Fibroblast of lung (primary cell): Measurements from ENCODE around the gene DYRK1A. TPM values are rescaled to one million over a fixed set of nuclear protein-coding genes. Genes with fewer than 3 reads are reported as not detected.
"Not testable (repeated sequence)": the region's sequence is repeated elsewhere in the genome, so short reads cannot be mapped to it uniquely, and the experiment has no call there.

Source experiments
- DNase-seq, 2 donors: peaks; one replicate each; pipeline versions ENCODE4 v3.0.0 to v3.0.0-alpha.2; 2010; ENCODE audit warnings: low read depth in 2 of 2
- H2AFZ ChIP-seq: 2 replicates; pipeline ENCODE4 v1.5.1; 2012; ENCODE audit warnings: low read length, control low read depth, inconsistent platforms
- H3K27ac ChIP-seq: 2 replicates; pipeline ENCODE4 v1.5.1; 2011; ENCODE audit warnings: low read length, control low read depth; ENCODE audit not compliant: insufficient read depth
- H3K27me3 ChIP-seq: 2 replicates; pipeline ENCODE4 v1.5.1; 2011; ENCODE audit warnings: mild to moderate bottlenecking, low read length; ENCODE audit not compliant: control insufficient read depth, insufficient read depth
- H3K36me3 ChIP-seq: 2 replicates; pipeline ENCODE4 v1.5.1; 2011; ENCODE audit warnings: low read length; ENCODE audit not compliant: control insufficient read depth, insufficient read depth
- H3K4me1 ChIP-seq: 2 replicates; pipeline ENCODE4 v1.5.1; 2011; ENCODE audit warnings: low read length; ENCODE audit not compliant: control insufficient read depth, insufficient read depth; ENCODE audit errors: extremely low read depth
- H3K4me2 ChIP-seq: 2 replicates; pipeline ENCODE4 v1.5.1; 2011; ENCODE audit warnings: low read length, control low read depth; ENCODE audit not compliant: insufficient read depth; ENCODE audit errors: extremely low read depth
- H3K4me3 ChIP-seq, 4 experiments: fragments of 200-600 bp in 1 of 4; sonication (generic) in 1 of 4; replicated peaks in 1 of 4; 2 replicates each; pipeline ENCODE4 v1.5.1; 2011 to 2016; ENCODE audit warnings: low read length in 4 of 4, low read depth in 3 of 4, mild to moderate bottlenecking in 3 of 4, control low read depth in 2 of 4, inconsistent platforms in 1 of 4, mixed read lengths in 1 of 4; ENCODE audit not compliant: insufficient read depth in 1 of 4; ENCODE audit errors: control extremely low read depth in 1 of 4
- H3K79me2 ChIP-seq: 2 replicates; pipeline ENCODE4 v1.5.1; 2012; ENCODE audit warnings: mild to moderate bottlenecking, low read length, inconsistent platforms; ENCODE audit not compliant: control insufficient read depth, insufficient read depth
- H3K9ac ChIP-seq: 2 replicates; pipeline ENCODE4 v1.5.1; 2011; ENCODE audit warnings: mild to moderate bottlenecking, low read length, control low read depth; ENCODE audit not compliant: insufficient read depth
- H3K9me3 ChIP-seq: 2 replicates; pipeline ENCODE4 v1.5.1; 2012; ENCODE audit warnings: low read depth, low read length; ENCODE audit not compliant: control insufficient read depth, insufficient read depth
- H4K20me1 ChIP-seq: 2 replicates; pipeline ENCODE4 v1.5.1; 2011; ENCODE audit warnings: low read length; ENCODE audit not compliant: control insufficient read depth, insufficient read depth; ENCODE audit errors: extremely low read depth
- EZH2 ChIP-seq: IDR thresholded peaks from 2 replicates; pipeline ENCODE4 v1.5.1; 2012; ENCODE audit warnings: low read length, control low read depth, mild to moderate bottlenecking; ENCODE audit errors: missing control alignments
- polyA plus RNA-seq, 2 donors: library from polyadenylated mRNA; depleted of rRNA in 1 of 2; stranded (reverse) in 1 of 2; unstranded in 1 of 2; fragments of >200 nt; gene quantifications; 2 replicates each; pipeline ENCODE4 v1.2.1, GENCODE V29; 2011 to 2012; ENCODE audit warnings: missing spikeins in 1 of 2
- total RNA-seq: library from RNA; depleted of rRNA; stranded (reverse); fragments of >200 nt; gene quantifications from 2 replicates; pipeline ENCODE4 v1.2.1, GENCODE V29; 2014
- TF ChIP-seq, protein P1 (sequence below), 2 donors: IDR thresholded peaks in 1 of 2; conservative IDR thresholded peaks in 1 of 2; 1 replicate in 1 of 2; 2 replicates in 1 of 2; pipeline ENCODE4 v1.5.1; 2011 to 2012; ENCODE audit warnings: low read length in 2 of 2, control low read depth in 1 of 2, inconsistent platforms in 1 of 2, low read depth in 1 of 2, mild to moderate bottlenecking in 1 of 2

Gene DYRK1A
- total and polyA plus RNA-seq, 2 donors (not counting 1 experiment from before 2014, with no cell fraction given) = 45.9 to 64.1 TPM

DNA sequence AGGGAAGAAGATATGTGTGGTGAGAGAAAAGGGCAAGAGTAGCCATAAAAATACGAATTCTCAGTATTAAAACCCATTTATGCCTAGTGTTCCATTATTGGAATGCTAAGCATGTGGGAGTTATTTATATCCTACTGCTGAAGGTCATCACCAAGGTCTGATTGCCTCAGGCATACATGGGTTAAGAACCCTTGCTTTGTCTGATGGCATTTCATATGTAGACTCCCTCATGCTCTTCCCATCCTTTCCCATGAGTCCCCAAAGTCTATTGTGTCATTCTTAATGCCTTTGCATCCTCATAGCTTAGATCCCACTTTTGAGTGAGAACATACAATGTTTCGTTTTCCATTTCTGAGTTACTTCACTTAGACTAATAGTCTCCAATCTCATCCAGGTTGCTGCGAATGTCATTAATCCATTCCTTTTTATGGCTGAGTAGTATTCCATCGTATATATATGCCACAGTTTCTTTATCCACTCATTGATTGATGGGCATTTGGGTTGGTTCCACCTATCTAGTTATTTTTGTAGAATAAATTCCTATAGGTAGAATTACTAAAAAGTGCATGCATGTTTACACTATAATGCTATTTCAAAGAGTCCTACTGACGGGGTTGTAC lies 172.5 kb downstream of the DYRK1A start:
- no peaks in the 10 kb centered on the region for H3K36me3 ChIP-seq
- no peaks in the 10 kb centered on the region for H3K9me3 ChIP-seq
- TF ChIP-seq, protein P1, sequence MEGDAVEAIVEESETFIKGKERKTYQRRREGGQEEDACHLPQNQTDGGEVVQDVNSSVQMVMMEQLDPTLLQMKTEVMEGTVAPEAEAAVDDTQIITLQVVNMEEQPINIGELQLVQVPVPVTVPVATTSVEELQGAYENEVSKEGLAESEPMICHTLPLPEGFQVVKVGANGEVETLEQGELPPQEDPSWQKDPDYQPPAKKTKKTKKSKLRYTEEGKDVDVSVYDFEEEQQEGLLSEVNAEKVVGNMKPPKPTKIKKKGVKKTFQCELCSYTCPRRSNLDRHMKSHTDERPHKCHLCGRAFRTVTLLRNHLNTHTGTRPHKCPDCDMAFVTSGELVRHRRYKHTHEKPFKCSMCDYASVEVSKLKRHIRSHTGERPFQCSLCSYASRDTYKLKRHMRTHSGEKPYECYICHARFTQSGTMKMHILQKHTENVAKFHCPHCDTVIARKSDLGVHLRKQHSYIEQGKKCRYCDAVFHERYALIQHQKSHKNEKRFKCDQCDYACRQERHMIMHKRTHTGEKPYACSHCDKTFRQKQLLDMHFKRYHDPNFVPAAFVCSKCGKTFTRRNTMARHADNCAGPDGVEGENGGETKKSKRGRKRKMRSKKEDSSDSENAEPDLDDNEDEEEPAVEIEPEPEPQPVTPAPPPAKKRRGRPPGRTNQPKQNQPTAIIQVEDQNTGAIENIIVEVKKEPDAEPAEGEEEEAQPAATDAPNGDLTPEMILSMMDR (conservative IDR thresholded peaks at IDR 0.05 in 1 of 2, IDR thresholded peaks at IDR 0.05 in 1 of 2; ENCODE audit: low read depth in 1 of 2, low read length in 2 of 2) = no peak
- TF ChIP-seq EZH2 = no peak
- DNase-seq = no peak
- H2AFZ ChIP-seq = no peak overlapping the region
- no peaks in the 10 kb centered on the region for H3K79me2 ChIP-seq
- no peak overlapping the region for H3K9ac ChIP-seq
- H4K20me1 ChIP-seq = no peaks in the 10 kb centered on the region
- no peak overlapping the region for H3K27ac ChIP-seq
- no peaks in the 10 kb centered on the region for H3K4me1 ChIP-seq
- H3K27me3 ChIP-seq = no peaks in the 10 kb centered on the region
- H3K4me3 ChIP-seq = no peak overlapping the region
- no peak overlapping the region for H3K4me2 ChIP-seq

DNA sequence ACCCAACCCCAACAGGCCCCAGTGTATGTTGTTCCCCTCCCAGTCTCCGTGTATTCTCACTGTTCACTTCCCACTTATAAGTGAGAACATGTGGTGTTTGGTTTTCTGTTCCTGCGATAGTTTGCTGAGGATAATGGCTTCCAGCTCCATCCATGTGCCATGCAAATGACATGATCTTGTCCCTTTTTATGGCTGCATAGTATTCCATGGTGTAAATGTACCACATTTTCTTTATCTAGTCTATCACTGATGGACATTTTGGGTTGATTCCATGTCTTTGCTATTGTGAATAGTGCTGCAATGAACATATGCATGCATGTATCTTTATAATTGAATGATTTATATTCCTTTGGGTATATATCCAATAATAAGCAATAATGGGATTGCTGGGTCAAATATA lies 174.6 kb downstream of the DYRK1A start:
- not testable (repeated sequence) for H3K4me2 ChIP-seq, H4K20me1 ChIP-seq, H3K4me1 ChIP-seq, H3K27ac ChIP-seq, H3K79me2 ChIP-seq, DNase-seq, H3K9me3 ChIP-seq, H3K4me3 ChIP-seq, H2AFZ ChIP-seq, H3K27me3 ChIP-seq, H3K36me3 ChIP-seq, H3K9ac ChIP-seq

DNA sequence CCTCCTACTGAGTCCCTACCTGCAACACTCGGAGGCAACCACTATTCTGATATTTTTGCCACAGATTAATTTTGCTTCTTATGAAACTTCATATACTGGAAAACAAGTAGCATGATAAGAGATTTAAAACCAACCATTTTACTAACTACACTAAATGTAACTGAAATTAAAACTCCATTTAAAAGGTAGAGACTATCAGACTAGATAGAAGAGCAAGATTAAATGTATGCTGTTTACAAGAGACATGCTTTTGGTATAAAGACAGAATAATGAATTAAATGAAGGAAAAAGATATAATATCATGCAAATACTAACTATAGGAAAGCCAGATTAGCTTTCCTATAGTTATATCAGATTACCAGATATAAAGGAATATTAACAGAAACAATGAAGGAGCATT lies 175.9 kb downstream of the DYRK1A start:
- no peaks in the 10 kb centered on the region for H3K4me1 ChIP-seq
- no peaks in the 10 kb centered on the region for H3K9me3 ChIP-seq
- H3K4me2 ChIP-seq = no peak overlapping the region
- TF ChIP-seq EZH2 = no peak
- TF ChIP-seq, protein P1 (conservative IDR thresholded peaks at IDR 0.05 in 1 of 2, IDR thresholded peaks at IDR 0.05 in 1 of 2; ENCODE audit: low read depth in 1 of 2, low read length in 2 of 2) = no peak
- no peaks in the 10 kb centered on the region for H4K20me1 ChIP-seq
- no peak overlapping the region for H3K4me3 ChIP-seq
- no peaks in the 10 kb centered on the region for H3K79me2 ChIP-seq
- no peak overlapping the region for H3K27ac ChIP-seq
- no peaks in the 10 kb centered on the region for H3K36me3 ChIP-seq
- no peak overlapping the region for H3K9ac ChIP-seq
- H3K27me3 ChIP-seq = no peaks in the 10 kb centered on the region
- no peak for DNase-seq
- H2AFZ ChIP-seq = no peak overlapping the region
